NCI-H146 treated with DMSO at 0.1 percent for 48 hours (cell line): ENCODE data around the gene ELFN2.
"Not testable (repeated sequence)": the region's sequence is repeated elsewhere in the genome, so short reads cannot be mapped to it uniquely, and the experiment has no call there.

Experiments
- DNase-seq: peaks from one replicate; lab custom pipeline; 2025; ENCODE audit not compliant: unreplicated experiment; lab: John Stamatoyannopoulos, UW

ELFN2 gene, protein sequence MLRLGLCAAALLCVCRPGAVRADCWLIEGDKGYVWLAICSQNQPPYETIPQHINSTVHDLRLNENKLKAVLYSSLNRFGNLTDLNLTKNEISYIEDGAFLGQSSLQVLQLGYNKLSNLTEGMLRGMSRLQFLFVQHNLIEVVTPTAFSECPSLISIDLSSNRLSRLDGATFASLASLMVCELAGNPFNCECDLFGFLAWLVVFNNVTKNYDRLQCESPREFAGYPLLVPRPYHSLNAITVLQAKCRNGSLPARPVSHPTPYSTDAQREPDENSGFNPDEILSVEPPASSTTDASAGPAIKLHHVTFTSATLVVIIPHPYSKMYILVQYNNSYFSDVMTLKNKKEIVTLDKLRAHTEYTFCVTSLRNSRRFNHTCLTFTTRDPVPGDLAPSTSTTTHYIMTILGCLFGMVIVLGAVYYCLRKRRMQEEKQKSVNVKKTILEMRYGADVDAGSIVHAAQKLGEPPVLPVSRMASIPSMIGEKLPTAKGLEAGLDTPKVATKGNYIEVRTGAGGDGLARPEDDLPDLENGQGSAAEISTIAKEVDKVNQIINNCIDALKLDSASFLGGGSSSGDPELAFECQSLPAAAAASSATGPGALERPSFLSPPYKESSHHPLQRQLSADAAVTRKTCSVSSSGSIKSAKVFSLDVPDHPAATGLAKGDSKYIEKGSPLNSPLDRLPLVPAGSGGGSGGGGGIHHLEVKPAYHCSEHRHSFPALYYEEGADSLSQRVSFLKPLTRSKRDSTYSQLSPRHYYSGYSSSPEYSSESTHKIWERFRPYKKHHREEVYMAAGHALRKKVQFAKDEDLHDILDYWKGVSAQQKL

DNA sequence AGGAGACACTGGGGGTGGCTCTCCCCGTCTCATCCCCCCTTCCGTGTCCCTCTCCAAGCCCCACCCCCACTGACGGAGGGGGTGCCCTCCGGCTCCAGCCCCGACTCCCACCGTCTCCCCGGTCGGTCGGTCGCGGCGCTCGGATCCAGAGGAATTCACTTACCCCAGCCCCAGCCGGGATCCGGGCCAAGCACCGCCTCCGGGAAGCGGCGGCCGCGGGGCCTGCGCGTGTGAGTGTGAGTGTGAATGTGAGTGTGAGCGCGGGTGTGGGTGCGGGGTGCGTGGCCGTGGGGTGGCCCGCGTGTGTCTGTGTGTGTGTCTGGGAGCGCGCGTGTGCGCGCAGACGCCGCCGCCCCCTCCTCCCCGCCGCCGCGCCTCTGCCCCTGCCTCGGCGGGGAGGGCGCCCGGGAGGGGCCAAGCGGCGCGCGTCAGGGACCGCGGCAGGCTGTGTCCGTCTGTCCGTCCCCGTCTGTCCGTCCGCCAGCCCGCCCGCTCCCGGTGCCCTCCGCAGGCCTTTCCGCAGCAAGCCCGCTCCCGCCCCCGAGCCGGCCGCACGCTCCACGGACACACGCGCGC, at the start of gene ELFN2:
Gene ELFN2, minus strand, starts transcription at position 345 of the 576 bp plus-strand sequence. CDS start 51,945 bp downstream, outside the sequence.
- DNase-seq = no peak

DNA sequence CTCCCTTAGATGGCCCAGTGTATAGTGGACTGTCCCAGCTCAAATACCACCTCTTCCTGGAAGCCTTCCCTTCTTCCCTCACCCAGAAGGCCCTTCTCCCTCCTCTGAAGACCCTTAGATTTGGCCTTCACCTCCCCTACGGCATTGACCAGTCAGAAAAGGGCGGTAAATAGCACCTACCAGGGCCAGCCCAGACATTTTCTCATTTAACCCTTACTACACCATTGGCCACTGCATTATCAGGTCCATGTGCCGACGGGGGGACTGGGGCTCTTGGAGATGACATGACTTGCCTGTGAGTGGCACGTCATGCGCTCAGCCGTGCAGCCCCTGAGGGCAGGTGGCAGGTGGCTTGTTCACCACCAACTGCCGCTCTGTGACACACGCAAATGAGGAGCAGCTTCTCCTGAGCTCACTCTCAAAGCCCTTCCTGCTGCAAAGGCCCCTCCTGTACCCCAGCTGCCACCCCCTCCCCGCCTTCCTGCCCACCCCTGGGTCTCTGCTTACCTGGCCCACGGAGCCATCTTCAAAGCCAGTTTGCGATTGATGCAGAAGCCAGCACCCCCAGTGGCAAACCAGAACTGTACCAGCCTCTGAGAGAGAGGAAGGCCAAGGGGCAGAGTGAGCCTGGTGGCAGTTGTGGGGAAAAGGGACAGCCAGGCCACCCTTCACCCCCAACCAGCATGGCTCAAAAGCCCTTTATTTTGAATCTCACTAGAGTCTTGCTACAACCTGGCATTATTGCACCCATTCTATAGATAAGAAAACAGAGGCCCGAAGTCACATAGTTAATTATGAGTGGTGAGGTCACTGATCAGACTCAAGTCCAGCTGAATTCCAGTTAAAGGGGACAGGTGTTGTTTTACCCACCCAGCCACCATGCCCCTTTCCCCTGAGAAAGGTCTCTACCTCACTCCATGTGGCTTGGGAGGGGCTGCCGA, 49.4 kb upstream of the ELFN2 start:
- no peak for DNase-seq

DNA sequence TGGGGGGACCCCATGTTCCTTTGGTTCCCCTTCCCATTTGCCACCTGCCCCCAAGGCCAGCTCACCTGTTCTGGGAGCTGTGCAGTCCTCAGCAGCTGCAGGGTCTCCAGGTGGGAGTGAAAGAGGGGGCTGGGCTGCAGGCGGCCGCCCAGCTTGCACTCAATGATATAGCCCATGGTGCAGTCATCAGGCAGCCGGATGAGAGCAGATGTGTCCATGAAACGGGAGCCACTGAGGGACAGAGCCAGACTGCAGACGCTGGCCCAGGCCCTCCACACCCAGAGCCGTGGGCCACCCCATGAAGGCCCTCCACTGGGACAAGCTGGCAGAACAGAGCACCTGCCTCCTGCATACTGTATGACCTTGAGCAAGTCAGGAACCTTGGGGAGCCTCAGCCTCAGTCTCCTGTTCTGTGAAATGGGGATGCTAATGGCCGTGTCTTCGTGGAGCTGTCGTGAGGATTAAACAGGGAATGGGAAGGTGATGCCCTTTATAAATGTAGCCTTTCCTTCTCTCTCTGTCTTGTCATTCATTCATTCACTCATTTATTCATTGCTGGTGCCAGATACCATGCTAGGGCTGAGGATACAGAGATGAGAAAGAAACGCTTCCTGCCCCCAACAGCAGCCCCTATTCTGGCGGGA, 47.3 kb upstream of the ELFN2 start:
- no peak for DNase-seq

DNA sequence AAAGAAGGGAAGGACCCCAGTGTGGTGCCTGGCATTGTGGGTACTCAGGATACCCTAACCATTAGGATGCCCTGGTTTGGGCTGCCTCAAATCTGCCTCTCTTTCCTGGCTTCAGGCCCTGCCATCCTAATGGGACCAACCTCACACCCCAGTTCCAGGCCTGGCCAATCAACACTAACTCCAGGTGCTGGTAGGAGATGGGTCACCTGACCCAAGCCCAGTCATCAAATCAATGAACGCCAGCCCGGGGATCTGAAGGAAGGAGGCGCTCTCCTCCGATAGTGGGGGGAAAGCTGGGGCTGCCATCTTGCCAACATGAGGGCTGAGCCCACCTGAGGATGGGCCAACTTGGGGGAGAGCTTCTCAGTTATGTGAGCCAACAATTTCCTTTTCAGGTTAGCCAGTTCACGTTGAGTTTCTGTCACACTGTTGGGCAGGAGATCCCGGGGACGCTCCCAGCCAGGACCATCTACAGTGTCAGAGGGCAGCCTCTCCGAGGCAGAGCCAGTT, 46.2 kb upstream of the ELFN2 start:
- no peak for DNase-seq

DNA sequence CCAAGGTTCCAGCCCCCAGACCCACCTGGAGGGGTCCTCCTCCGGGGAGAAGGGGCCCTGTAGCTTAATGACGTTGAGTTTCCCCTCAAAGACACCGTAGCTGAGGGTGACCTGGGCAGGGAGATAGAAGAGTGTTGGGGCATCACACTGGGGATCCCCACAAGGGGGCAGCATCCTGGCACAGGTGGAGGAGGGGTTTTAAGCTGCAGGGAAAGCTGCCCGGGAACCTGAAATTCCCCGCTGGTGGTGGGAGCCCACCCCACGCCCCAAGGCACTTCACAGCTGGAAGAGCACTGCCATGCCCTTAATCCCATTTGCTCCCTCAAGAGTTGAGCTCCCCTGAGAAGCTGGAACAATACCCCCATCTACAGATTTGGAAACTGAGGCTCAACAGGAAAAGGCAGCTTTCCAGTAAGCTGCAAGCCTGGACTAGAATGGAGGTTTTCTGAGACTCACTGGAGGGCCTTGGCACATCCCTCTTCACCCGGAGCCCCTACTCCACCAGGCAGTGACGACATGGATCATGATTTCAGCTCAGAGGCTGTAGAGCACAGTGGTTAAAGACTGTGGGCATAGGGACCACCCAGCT, 45.2 kb upstream of the ELFN2 start:
- DNase-seq = no peak

DNA sequence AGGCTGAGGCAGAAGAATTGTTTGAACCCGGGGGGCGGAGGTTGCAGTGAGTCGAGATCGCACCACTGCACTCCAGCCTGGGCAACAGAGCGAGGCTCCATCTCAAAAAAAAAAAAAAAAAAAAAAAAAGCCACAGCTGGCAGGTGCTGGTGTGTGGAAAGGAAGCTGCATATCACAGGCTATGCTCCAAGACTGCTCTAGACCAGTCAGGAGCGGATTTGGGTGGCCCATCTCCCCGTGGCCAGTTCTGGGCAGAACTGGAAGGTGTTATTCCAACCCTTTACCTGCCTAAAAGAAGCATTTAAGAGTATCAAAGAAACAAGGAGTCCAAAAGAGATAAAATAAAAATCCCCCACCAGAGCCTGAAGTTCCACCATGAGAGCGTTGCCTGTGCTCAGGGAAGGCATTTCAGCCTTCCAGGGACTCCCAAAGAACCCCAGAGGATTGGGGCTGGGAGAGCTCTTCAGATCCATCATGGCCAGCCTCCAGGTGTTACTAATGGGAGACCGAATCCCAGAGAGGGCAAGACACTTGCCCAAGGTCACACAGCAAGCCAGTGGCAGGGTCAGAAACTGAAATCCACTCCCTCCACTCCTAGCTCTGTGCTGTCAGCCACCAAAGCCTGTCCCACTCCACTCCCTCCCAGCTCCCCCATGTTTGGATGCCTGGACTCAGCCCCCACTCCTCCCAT, 44.6 kb upstream of the ELFN2 start:
- no peak for DNase-seq

DNA sequence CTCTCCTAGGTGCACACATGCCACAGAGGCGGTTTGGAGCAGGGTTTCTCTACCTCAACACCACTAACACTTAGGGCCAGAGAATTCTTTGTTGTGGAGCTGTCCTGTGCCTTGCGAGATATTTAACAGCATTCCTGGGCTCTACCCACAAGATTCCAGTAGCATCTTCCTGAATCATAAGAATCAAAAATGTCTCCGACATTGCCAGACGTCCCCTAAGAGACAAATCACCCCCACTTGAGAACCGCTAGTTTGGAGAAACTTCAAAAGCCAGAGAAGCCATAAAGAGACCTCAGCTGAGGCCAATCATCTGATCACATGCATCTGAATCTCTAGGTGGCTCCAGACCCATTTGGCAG, 42.8 kb upstream of the ELFN2 start:
- DNase-seq = no peak

DNA sequence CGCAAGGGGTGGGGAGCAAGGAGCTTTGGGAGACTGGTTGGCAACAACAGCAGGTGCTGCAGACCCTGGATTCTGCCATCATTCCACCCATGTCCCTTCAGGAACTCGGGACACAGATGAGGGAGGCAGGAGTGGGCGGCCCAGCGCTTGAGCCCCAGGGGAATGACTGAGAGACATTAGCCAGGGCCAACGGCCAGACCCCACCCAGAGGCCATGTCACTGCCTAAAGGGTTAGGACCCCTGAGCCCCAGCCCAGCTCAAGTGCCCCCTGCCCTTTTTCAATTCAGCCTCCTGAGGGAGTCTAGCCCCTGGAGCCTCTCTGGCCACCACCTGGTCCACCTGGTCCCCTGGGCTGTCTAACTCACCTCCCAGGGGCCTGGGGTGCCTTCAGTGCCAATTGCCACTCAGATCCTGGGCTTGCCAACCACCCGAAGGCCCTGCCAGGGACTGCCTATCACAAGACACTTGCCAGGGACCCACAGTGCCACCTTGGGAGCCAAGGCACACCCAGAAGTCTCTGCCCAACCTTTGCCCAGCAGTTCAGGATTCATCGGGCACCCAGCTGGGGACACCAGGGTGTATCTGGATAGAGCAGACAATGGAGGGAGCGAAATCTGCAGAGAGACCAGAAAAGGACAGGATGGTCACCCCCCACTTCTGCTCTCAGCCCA, 42.3 kb upstream of the ELFN2 start:
- no peak for DNase-seq

DNA sequence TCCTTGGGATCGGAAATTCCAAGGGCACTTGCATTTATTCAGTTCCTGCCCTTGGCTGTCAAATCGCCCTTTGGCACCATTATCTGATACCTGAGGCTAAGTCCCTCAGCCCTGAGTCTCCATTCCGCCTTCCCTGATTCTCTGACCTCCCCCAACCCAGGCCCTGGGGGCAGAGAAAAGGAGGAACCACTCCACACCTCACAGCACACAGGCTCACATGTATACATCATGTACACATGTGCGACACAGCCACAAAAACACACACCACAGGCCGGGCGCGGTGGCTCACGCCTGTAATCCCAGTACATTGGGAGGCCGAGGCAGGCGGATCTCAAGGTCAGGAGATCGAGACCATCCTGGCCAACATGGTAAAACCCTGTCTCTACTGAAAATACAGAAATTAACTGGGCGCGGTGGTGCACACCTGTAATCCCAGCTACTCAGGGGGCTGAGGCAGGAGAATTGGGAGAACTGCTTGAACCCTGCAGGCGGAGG, 41.0 kb upstream of the ELFN2 start:
- not testable (repeated sequence) for DNase-seq

DNA sequence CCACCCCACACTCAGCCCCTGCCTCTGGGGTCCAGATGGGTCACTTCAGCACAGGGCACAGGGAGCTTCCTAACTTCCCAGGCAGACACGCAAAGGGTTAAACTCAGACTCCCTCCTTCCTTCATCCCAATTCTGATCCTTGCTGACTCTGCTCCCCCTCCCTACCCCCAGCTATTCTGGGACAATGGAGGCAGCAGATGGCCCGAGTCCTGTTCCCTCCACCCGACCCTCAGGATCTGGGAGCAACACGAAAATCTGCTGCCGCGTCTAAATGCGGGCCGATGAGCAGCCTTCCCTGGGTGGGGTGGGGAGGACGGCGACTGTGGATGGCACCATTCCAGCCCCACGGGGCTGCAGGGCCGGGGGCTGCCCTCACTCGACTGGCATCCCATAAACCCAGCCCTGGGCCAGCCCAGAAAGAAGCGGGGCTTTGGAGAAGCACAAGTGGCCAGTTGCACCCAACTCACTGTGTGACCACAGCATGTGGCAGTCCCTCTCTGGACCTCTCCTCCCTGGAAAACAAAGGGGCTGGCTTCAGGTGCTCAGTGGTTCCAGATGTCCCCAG, 40.2 kb upstream of the ELFN2 start:
- no peak for DNase-seq

DNA sequence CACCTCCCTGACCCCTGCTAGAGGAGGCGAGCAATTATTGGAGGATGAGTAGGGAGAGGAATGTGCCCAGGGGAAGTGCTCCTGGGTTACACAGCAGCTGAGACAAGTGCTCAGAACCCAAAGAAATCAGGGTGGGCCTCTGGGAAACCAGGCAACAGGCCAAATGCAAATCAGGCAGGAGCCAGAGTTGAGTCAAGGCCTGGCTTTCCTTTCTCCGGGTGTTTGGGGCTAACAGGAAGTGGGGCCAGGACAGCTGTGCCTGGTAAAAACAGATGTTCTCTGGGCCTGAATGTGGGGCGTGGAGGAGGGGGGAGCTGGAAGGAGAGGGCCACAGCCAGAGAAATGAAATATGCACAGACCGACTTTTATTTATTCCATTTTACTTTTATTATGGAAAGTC, 36.9 kb upstream of the ELFN2 start:
- DNase-seq = no peak

DNA sequence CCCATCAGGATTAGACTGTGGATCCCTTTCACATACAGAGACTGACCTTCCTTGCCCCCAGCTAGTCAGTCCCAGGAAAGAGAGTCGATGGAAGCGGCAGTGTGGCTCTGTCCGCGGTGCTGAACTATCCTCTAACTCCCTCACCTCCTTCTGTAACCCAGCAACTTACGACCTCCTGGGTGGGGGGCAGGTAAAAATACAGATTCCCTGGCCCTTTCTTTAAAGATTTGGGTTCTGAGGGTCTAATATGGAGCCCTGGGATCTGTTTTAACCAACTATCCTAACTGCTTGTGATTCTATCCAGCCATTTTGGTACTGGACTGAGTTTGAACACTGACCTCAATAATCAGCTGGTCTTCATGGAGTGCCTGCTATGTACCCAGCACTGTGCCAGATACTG, 35.7 kb upstream of the ELFN2 start:
- no peak for DNase-seq

DNA sequence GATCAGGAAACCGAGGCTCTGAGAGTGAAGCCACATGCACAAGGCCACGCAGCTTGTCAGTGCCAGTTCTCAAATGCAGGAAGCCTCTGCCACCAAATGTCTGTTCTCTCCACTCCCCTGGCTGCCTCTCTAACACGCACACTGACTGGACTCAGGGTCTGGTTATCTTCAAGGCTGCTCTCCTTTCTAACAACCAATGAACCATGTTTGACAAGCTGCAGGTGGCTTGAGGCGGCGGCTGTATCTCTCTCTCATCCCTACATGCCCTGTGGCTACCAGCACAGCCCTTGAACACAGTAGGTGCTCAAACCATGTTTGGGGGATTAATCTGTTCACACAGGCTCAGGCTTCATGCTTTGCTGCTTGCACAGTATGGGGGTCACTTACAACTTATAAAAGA, 35.2 kb upstream of the ELFN2 start:
- DNase-seq = peak; percentile 14

DNA sequence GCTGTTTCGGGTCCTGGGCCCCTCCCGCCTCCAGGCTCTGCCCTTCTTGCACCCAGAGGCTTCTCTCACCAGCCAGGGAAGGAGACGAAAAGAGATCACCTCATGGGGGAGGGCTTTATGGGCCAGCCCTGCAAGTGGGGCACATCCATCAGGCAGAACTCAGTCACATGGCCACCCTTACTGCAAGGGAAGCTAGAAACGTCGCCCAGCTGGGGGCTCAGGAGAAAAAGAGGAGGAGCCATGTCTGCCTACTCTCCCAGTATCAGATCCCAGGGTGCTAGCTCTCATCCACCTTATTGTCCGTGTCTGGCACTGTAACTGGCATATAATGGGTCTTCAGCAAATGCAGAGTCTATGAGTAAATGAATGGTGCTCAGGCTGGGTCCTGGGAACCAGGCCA, 34.7 kb upstream of the ELFN2 start:
- no peak for DNase-seq

DNA sequence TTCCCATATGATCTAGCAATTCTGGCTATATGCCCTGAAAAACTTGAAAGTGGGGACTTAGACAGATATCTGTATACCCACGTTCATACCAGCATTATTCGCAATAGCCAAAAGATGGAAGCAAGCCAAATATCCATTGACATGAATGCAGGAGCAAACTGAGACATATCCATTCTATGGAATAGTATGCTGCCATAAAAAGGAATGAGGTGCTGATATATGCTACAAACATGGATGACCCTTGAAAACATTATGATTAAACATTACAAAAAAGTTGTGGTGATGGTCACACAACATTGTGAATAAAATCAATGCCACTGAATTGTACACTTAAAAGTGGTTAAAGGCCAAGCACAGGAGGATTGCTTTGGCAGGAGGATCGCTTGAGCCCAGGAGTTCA, 33.4 kb upstream of the ELFN2 start:
- no peak for DNase-seq

DNA sequence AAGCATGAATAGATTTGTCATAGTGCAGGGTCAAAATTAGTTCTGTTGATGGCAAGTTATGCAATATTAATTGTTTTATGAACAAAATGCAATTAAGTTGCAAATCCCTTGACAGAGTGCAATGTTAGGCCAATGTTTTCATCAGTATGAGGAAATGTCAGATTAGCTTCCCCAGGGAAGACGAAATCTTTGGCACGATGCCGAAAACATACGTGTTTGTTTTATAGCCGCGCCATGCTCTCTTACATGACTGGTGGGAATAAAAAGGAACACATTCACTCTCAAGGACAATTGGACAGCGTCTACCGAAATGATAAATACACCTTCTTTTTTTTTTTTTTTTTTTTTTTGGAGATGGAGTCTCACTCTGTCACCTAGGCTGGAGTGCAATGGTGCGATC, 31.9 kb upstream of the ELFN2 start:
- DNase-seq = no peak

DNA sequence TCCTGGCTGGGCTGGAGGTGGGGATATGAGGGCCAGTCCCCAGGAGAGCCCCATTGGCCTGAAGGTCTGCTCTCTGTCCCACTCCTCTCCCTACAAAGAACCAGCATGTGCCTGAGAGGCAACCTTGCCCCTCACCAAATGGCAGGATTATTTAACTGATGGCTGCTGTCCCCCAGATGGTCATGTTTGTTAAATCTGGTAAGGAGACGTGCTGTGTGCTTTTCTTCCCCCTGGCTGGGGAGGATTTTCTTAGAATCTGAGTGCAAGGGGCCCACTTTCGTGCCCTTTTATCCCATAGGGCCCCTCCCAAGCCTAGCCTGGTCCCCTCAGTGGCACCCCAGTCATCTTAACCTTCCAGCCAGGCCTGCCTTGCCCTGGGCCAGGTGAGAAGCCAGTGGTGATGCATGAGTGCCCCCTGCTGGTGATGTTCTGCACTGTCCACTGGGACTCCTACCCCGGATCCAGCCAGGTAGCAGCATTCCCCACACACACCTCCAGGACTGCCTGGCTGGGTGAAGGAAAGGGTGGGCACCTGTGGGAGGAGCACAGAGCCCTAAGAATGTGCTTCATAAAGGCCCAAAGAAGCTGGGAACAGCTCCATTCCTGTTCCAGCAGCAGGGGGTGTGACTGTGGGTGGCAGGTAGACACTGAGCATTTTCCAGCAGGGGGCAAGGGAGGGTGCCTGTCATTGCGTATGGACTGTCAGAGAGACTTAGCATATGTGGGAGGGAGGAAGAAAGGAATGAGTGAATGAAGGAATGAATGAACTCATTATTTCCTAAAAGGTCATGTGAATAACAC, 30.0 kb upstream of the ELFN2 start:
- DNase-seq = peak; percentile 6
